A549 (cell line): ENCODE results near the gene CACNG6. TPM values are rescaled to one million over a fixed set of nuclear protein-coding genes. Genes with fewer than 3 reads are reported as not detected.

Experiments
- ATAC-seq, 2 experiments: fragments of 200-7000 bp in 1 of 2; fragments of >200 bp in 1 of 2; cut with Nextera tagmentation in 1 of 2; cut with Tn5 transposase in 1 of 2; 3 replicates each; pipeline versions ENCODE4 v1.8.0 to v1.9.1; 2018 to 2020; ENCODE audit warnings: mild to moderate bottlenecking in 1 of 2, moderate library complexity in 1 of 2
- CTCF ChIA-PET: fragments of 300-600 bp; sonication (Branson Sonifier 250); formaldehyde crosslinking; extraction: SDS; loops from one replicate; lab custom pipeline; 2021; ENCODE audit warnings: antibody characterized with exemption, inconsistent platforms; lab: Yijun Ruan, JAX
- POLR2A ChIA-PET: fragments of 350-600 bp; formaldehyde crosslinking; extraction: SDS; loops from one replicate; lab custom pipeline; 2021; ENCODE audit warnings: antibody characterized with exemption, inconsistent platforms; lab: Yijun Ruan, JAX
- DNase-seq, 2 experiments: peaks; one replicate each; pipeline versions ENCODE4 v3.0.0 to v3.0.0-alpha.2; 2011 to 2016; ENCODE audit warnings: low read depth in 1 of 2, low spot score in 1 of 2
- FAIRE-seq: peaks from 2 replicates; lab custom pipeline; 2011; peaks lifted over from hg19 to GRCh38; lab: Jason Lieb, UNC
- H3K27ac ChIP-seq, 2 experiments: fragments of >200 bp; sonication (Bioruptor Twin); formaldehyde crosslinking; 3 replicates each; pipeline ENCODE4 v1.5.1; 2016 to 2017
- H3K4me1 ChIP-seq: fragments of >200 bp; sonication (Bioruptor Twin); formaldehyde crosslinking; 3 replicates; pipeline ENCODE4 v1.6.1; 2016
- H3K4me2 ChIP-seq: fragments of >200 bp; sonication (Bioruptor Twin); formaldehyde crosslinking; 3 replicates; pipeline ENCODE4 v1.6.1; 2016
- H3K4me3 ChIP-seq: fragments of >200 bp; sonication (Bioruptor Twin); formaldehyde crosslinking; 3 replicates; pipeline ENCODE4 v1.5.1; 2016
- H3K9me3 ChIP-seq: fragments of >200 bp; sonication (Bioruptor Twin); formaldehyde crosslinking; 3 replicates; pipeline ENCODE4 v1.6.1; 2016
- BHLHE40 ChIP-seq: IDR thresholded peaks from 2 replicates; pipeline ENCODE4 v1.6.1; 2012; ENCODE audit warnings: low read depth, low read length, inconsistent platforms
- CBX8 ChIP-seq: fragments of 200-600 bp; sonication (generic); IDR thresholded peaks from 2 replicates; pipeline ENCODE4 v1.6.1; 2016
- CHD2 ChIP-seq: fragments of 150-350 bp; IDR thresholded peaks from 2 replicates; pipeline ENCODE4 v1.6.1; 2014; ENCODE audit warnings: low read length; ENCODE audit not compliant: partially characterized antibody
- FOSB ChIP-seq: fragments of 250-450 bp; sonication (Bioruptor Pico); IDR thresholded peaks from 2 replicates; pipeline ENCODE4 v1.5.0; 2020; ENCODE audit warnings: mild to moderate bottlenecking, moderate library complexity
- FOXS1 ChIP-seq: fragments of 250-450 bp; sonication (Bioruptor Pico); IDR thresholded peaks from 2 replicates; pipeline ENCODE4 v1.5.0; 2020; ENCODE audit warnings: mild to moderate bottlenecking, moderate library complexity
- GATA3 ChIP-seq: IDR thresholded peaks from 2 replicates; pipeline ENCODE4 v1.6.1; 2012; ENCODE audit warnings: borderline replicate concordance
- HOXA7 ChIP-seq: fragments of 250-450 bp; sonication (Bioruptor Pico); IDR thresholded peaks from 2 replicates; pipeline ENCODE4 v1.5.0; 2020; ENCODE audit warnings: mild to moderate bottlenecking, moderate library complexity
- HOXB13 ChIP-seq: fragments of 250-450 bp; sonication (Bioruptor Pico); IDR thresholded peaks from 2 replicates; pipeline ENCODE4 v1.5.0; 2020; ENCODE audit warnings: low read depth, mild to moderate bottlenecking, moderate library complexity
- HOXB5 ChIP-seq: fragments of 250-450 bp; sonication (Bioruptor Pico); IDR thresholded peaks from 2 replicates; pipeline ENCODE4 v1.5.0; 2020; ENCODE audit warnings: mild to moderate bottlenecking, moderate library complexity
- JUN ChIP-seq, 2 experiments: fragments of >200 bp; sonication (Bioruptor Twin); formaldehyde crosslinking; IDR thresholded peaks; 2 replicates in 1 of 2; 3 replicates in 1 of 2; pipeline ENCODE4 v1.6.1; 2016 to 2017
- MAFK ChIP-seq: fragments of 450-650 bp; IDR thresholded peaks from 2 replicates; pipeline ENCODE4 v1.6.1; 2014; ENCODE audit not compliant: partially characterized antibody
- MAZ ChIP-seq: fragments of 150-350 bp; IDR thresholded peaks from 2 replicates; pipeline ENCODE4 v1.6.1; 2014; ENCODE audit warnings: antibody characterized with exemption, low read depth, low read length, borderline replicate concordance
- NFE2L2 ChIP-seq: fragments of 150-350 bp; conservative IDR thresholded peaks from 2 replicates; pipeline ENCODE4 v1.6.1; 2014; ENCODE audit warnings: low read length
- PHF8 ChIP-seq: fragments of 200-600 bp; sonication (generic); IDR thresholded peaks from 2 replicates; pipeline ENCODE4 v1.6.1; 2016; ENCODE audit warnings: low read depth, mild to moderate bottlenecking, antibody characterized with exemption, moderate library complexity, borderline replicate concordance
- POLR2A ChIP-seq: IDR thresholded peaks from 2 replicates; pipeline ENCODE4 v1.6.1; 2012; ENCODE audit warnings: mild to moderate bottlenecking, low read length
- RAD21 ChIP-seq, 2 experiments: fragments of >200 bp in 1 of 2; sonication (Bioruptor Twin) in 1 of 2; formaldehyde crosslinking in 1 of 2; IDR thresholded peaks in 1 of 2; conservative IDR thresholded peaks in 1 of 2; 2 replicates in 1 of 2; 3 replicates in 1 of 2; pipeline ENCODE4 v1.6.1; 2012 to 2018; ENCODE audit warnings: inconsistent platforms in 1 of 2
- RCOR1 ChIP-seq: fragments of 150-350 bp; IDR thresholded peaks from 2 replicates; pipeline ENCODE4 v1.6.1; 2014; ENCODE audit warnings: antibody characterized with exemption, low read length, low read depth
- RFX5 ChIP-seq: fragments of 450-650 bp; IDR thresholded peaks from 2 replicates; pipeline ENCODE4 v1.7.1; 2014; ENCODE audit warnings: antibody characterized with exemption, mild to moderate bottlenecking, moderate library complexity
- RNF2 ChIP-seq: fragments of 200-600 bp; sonication (generic); IDR thresholded peaks from 2 replicates; pipeline ENCODE4 v1.6.1; 2016; ENCODE audit warnings: low read depth, mild to moderate bottlenecking, antibody characterized with exemption, moderate library complexity, borderline replicate concordance
- SREBF2 ChIP-seq: fragments of 450-650 bp; IDR thresholded peaks from 2 replicates; pipeline ENCODE4 v1.6.1; 2014; ENCODE audit warnings: mild to moderate bottlenecking, moderate library complexity
- ZFP36 ChIP-seq: fragments of 450-650 bp; IDR thresholded peaks from 2 replicates; pipeline ENCODE4 v1.6.1; 2014; ENCODE audit warnings: borderline replicate concordance; ENCODE audit not compliant: partially characterized antibody
- ZSCAN20 ChIP-seq: fragments of 250-450 bp; sonication (Bioruptor Pico); IDR thresholded peaks from 2 replicates; pipeline ENCODE4 v1.8.0; 2022; ENCODE audit warnings: mild to moderate bottlenecking, moderate library complexity
- WGBS: methylation state at CpG from one replicate; pipeline ENCODE4 v1.1.6; 2017; ENCODE audit errors: missing lambda C conversion rate; 5-methylcytosine and 5-hydroxymethylcytosine counted together
- polyA plus RNA-seq, 4 experiments: library from polyadenylated mRNA; depleted of rRNA in 3 of 4; stranded (reverse); fragments of >200 nt; fragmentation: RNase III in 1 of 4; extraction: RNeasy Plus Mini Kit Qiagen cat#74134 plus additional on column Dnase treatment in 1 of 4; gene quantifications; 2 replicates in 3 of 4; 3 replicates in 1 of 4; pipeline ENCODE4 v1.2.3, GENCODE V29; 2011 to 2017
- TF ChIP-seq, protein P1 (sequence below): IDR thresholded peaks from 2 replicates; pipeline ENCODE4 v1.6.1; 2012; ENCODE audit warnings: low read depth, borderline replicate concordance
- TF ChIP-seq, protein P2 (sequence below): fragments of 250-450 bp; sonication (Bioruptor Pico); IDR thresholded peaks from 2 replicates; pipeline ENCODE4 v1.5.0; 2021; ENCODE audit warnings: mild to moderate bottlenecking, moderate library complexity, borderline replicate concordance
- TF ChIP-seq, protein P3 (sequence below): fragments of 450-650 bp; IDR thresholded peaks from 2 replicates; pipeline ENCODE4 v1.6.1; 2014; ENCODE audit warnings: antibody characterized with exemption
- TF ChIP-seq, protein P4 (sequence below): fragments of 150-350 bp; IDR thresholded peaks from 2 replicates; pipeline ENCODE4 v1.6.1; 2014; ENCODE audit warnings: low read depth, mild to moderate bottlenecking, low read length

Gene CACNG6
- polyA plus RNA-seq, 2 of the 4 experiments (the other 2 are of a cell fraction): 7.3 to 16.2 TPM

DNA sequence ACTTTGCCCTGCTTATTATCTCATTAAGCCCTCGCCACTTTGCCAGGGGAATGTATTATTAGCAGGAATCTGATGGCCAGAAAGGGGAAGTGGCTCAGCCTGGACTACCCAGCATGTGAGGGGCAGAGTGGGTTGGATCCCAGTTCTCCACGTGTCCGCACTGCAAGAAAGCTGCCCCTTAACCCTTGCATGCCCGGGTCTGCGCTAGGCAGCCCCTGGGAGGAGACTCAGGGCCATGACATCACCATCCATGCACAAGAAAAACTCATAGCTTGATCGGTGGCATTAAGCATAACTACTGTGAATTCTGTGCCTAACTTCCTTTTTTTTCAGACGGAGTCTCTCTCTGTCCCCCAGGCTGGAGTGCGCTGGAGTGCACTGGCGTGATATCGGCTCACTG lies 19.8 kb upstream of the CACNG6 start:
- peak in 1 of 2 experiments; percentile 26; a peak in 2 of 6 replicates for ATAC-seq
- Histone ChIP-seq H3K4me3 (no peak overlapping the region), H3K9me3 (no peaks in the 10 kb centered on the region), H3K27ac (no peak overlapping the region), H3K4me1 (no peaks in the 10 kb centered on the region), H3K4me2 (no peak overlapping the region)
- no peak for FAIRE-seq
- no peak for DNase-seq
- WGBS: 76% methylated on average over 10 of the region's 10 CpGs
- TF ChIP-seq BHLHE40: no peak
- TF ChIP-seq FOXS1 (CRISPR knock-in tag): no peak
- no peak for TF ChIP-seq RNF2
- TF ChIP-seq HOXB13 (CRISPR knock-in tag): no peak
- no peak for TF ChIP-seq GATA3
- TF ChIP-seq CHD2: no peak
- no peak for TF ChIP-seq PHF8
- no peak for TF ChIP-seq CBX8
- TF ChIP-seq RAD21 (conservative IDR thresholded peaks at IDR 0.05 in 1 of 2, IDR thresholded peaks at IDR 0.05 in 1 of 2): no peak
- TF ChIP-seq, protein P1, sequence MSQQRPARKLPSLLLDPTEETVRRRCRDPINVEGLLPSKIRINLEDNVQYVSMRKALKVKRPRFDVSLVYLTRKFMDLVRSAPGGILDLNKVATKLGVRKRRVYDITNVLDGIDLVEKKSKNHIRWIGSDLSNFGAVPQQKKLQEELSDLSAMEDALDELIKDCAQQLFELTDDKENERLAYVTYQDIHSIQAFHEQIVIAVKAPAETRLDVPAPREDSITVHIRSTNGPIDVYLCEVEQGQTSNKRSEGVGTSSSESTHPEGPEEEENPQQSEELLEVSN: no peak
- TF ChIP-seq JUN (IDR thresholded peaks at IDR 0.05): no peak
- no peak for TF ChIP-seq FOSB (CRISPR knock-in tag)
- no peak for TF ChIP-seq MAZ
- TF ChIP-seq ZFP36: no peak
- no peak for TF ChIP-seq HOXA7 (CRISPR knock-in tag)
- no peak for TF ChIP-seq MAFK
- TF ChIP-seq, all 56 proteins: peak for 0
- CTCF ChIA-PET: interaction anchor here (0.8 to 1.5 kb wide), 4 partner anchors 25 to 125 kb away, joined by 3 to 6 read pairs (median 3); no protein-coding TSS in a partner anchor
- POLR2A ChIA-PET: no interaction called here

DNA sequence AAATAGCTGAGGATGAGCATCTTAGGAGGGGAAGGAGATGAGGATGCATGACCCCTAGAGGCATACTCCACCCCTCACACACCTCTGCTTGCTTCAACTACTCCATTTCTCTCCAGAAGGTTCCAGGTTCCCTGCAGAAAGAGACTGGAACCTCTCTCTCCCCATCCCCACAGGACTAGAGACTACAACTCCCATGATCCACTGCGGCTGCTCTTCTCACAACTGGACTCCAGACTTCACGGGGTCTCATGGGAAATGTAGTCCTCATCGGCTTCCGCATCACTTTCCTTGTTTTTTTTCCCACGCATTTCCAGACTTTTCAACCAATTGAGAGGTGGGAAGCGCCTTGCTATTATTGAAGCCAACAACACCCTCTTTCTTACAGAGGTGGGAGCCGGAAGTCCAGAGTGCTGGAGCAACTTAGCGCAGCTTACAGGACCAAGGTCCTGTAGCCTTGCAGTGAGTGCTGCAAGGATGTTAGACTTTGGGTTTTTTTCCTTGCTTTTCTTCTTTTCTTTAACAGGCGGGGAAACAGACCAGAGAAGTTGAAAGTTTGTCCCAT lies 13.9 kb upstream of the CACNG6 start:
- Histone ChIP-seq H3K27ac (peak overlapping the region; percentile 70 to 97), H3K4me1 (peaks cover 10% of the 10 kb centered on the region; the same call in 2 of the 3 replicates), H3K9me3 (no peaks in the 10 kb centered on the region), H3K4me2 (peak overlapping the region; percentile 84), H3K4me3 (peak overlapping the region; percentile 39)
- ATAC-seq: peak; percentile 17 to 41
- CTCF ChIA-PET: interaction anchor here (0.7 to 2.6 kb wide), 3 partner anchors 32 to 50 kb away, joined by 4 to 22 read pairs (median 5); no protein-coding TSS in a partner anchor
- DNase-seq: peak; percentile 90 to 96
- FAIRE-seq: peak; percentile 98
- POLR2A ChIA-PET: no interaction called here
- WGBS: 0% methylated on average over 9 of the region's 9 CpGs
- TF ChIP-seq HOXB5 (CRISPR knock-in tag): no peak
- no peak for TF ChIP-seq MAZ
- TF ChIP-seq RFX5: no peak
- TF ChIP-seq, protein P2, sequence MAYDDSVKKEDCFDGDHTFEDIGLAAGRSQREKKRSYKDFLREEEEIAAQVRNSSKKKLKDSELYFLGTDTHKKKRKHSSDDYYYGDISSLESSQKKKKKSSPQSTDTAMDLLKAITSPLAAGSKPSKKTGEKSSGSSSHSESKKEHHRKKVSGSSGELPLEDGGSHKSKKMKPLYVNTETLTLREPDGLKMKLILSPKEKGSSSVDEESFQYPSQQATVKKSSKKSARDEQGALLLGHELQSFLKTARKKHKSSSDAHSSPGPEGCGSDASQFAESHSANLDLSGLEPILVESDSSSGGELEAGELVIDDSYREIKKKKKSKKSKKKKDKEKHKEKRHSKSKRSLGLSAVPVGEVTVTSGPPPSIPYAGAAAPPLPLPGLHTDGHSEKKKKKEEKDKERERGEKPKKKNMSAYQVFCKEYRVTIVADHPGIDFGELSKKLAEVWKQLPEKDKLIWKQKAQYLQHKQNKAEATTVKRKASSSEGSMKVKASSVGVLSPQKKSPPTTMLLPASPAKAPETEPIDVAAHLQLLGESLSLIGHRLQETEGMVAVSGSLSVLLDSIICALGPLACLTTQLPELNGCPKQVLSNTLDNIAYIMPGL: no peak
- TF ChIP-seq NFE2L2: no peak
- TF ChIP-seq HOXA7 (CRISPR knock-in tag): no peak
- TF ChIP-seq SREBF2: no peak
- TF ChIP-seq POLR2A: no peak
- no peak for TF ChIP-seq FOSB (CRISPR knock-in tag)
- TF ChIP-seq, protein P1: peak; percentile 91
- TF ChIP-seq, protein P3, sequence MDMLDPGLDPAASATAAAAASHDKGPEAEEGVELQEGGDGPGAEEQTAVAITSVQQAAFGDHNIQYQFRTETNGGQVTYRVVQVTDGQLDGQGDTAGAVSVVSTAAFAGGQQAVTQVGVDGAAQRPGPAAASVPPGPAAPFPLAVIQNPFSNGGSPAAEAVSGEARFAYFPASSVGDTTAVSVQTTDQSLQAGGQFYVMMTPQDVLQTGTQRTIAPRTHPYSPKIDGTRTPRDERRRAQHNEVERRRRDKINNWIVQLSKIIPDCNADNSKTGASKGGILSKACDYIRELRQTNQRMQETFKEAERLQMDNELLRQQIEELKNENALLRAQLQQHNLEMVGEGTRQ: 0 out of 2 replicates have a peak, but pooled peaks have one; percentile 36
- TF ChIP-seq, protein P4, sequence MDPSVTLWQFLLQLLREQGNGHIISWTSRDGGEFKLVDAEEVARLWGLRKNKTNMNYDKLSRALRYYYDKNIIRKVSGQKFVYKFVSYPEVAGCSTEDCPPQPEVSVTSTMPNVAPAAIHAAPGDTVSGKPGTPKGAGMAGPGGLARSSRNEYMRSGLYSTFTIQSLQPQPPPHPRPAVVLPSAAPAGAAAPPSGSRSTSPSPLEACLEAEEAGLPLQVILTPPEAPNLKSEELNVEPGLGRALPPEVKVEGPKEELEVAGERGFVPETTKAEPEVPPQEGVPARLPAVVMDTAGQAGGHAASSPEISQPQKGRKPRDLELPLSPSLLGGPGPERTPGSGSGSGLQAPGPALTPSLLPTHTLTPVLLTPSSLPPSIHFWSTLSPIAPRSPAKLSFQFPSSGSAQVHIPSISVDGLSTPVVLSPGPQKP: no peak
- no peak for TF ChIP-seq RCOR1
- TF ChIP-seq FOXS1 (CRISPR knock-in tag): no peak
- TF ChIP-seq ZSCAN20 (CRISPR knock-in tag): no peak
- no peak for TF ChIP-seq RAD21 (conservative IDR thresholded peaks at IDR 0.05 in 1 of 2, IDR thresholded peaks at IDR 0.05 in 1 of 2)
